HCT116 (cell line): ENCODE measurements around the gene AFAP1L1. TPM values are rescaled to one million over a fixed set of nuclear protein-coding genes. Genes with fewer than 3 reads are reported as not detected.

Experiments
- ATAC-seq: fragments of 200-7000 bp; cut with Tn5 transposase; 2 replicates; pipeline ENCODE4 v1.9.1; 2020; ENCODE audit warnings: mild to moderate bottlenecking, moderate library complexity
- BruUV-seq: library from RNA; stranded (reverse); fragments of 400-500 nt; replicated peaks from 2 replicates; lab custom pipeline; 2021; lab: Mats Ljungman, UMichigan
- CTCF ChIA-PET: fragments of 300-600 bp; sonication (Branson Sonifier 250); formaldehyde crosslinking; loops from one replicate; lab custom pipeline; 2021; ENCODE audit warnings: antibody characterized with exemption; lab: Charles Lee
- POLR2A ChIA-PET: fragments of 300-600, 350-600 bp; sonication (Branson Sonifier 250); formaldehyde crosslinking; loops from one replicate; lab custom pipeline; 2021; ENCODE audit warnings: antibody characterized with exemption; lab: Charles Lee
- RAD21 ChIA-PET, 2 experiments: fragments of 300-600 bp; sonication (Branson Sonifier 250); formaldehyde crosslinking; loops; one replicate each; lab custom pipeline; 2023; ENCODE audit warnings: low total read pairs in 2 of 2; ENCODE audit not compliant: uncharacterized antibody in 2 of 2, unreplicated experiment in 2 of 2, low non-redundant PET in 1 of 2; lab: Charles Lee
- DNase-seq: peaks from one replicate; pipeline ENCODE4 v3.0.0-alpha.2; 2010; ENCODE audit warnings: low read depth, low spot score
- H2AFZ ChIP-seq: fragments of 200-600 bp; shearing (Covaris generic), sonication (generic); 2 replicates; pipeline ENCODE4 v1.6.1; 2017; ENCODE audit warnings: low read depth, mixed run types, mixed read lengths, antibody characterized with exemption, low read length; ENCODE audit not compliant: poor library complexity, severe bottlenecking
- H3K27ac ChIP-seq: 2 replicates; pipeline ENCODE4 v1.5.1; 2012; ENCODE audit warnings: low read depth, low read length
- H3K27me3 ChIP-seq: fragments of 200-600 bp; sonication (generic); 2 replicates; pipeline ENCODE4 v1.6.1; 2016; ENCODE audit warnings: mixed run types, low read length, mixed read lengths; ENCODE audit not compliant: insufficient read depth
- H3K36me3 ChIP-seq, 2 experiments: fragments of 200-500 bp in 1 of 2; fragments of 200-600 bp in 1 of 2; sonication (Bioruptor generic) in 1 of 2; sonication (generic) in 1 of 2; 2 replicates each; pipeline versions ENCODE4 v1.5.1 to v1.6.1; 2014 to 2016; ENCODE audit warnings: low read length in 2 of 2, inconsistent platforms in 1 of 2, mixed read lengths in 1 of 2, mixed run types in 1 of 2; ENCODE audit not compliant: insufficient read depth in 2 of 2, control insufficient read depth in 1 of 2
- H3K4me1 ChIP-seq, 2 experiments: fragments of 200-600 bp in 1 of 2; sonication (generic) in 1 of 2; 2 replicates each; pipeline versions ENCODE4 v1.5.1 to v1.6.1; 2012 to 2017; ENCODE audit warnings: low read length in 2 of 2, inconsistent platforms in 1 of 2, mild to moderate bottlenecking in 1 of 2, mixed read lengths in 1 of 2, mixed run types in 1 of 2, moderate library complexity in 1 of 2; ENCODE audit not compliant: insufficient read depth in 2 of 2, control insufficient read depth in 1 of 2
- H3K4me2 ChIP-seq: fragments of 200-600 bp; sonication (generic); 2 replicates; pipeline ENCODE4 v1.6.1; 2017; ENCODE audit warnings: mixed run types, low read length, mixed read lengths
- H3K4me3 ChIP-seq, 2 experiments: fragments of 200-600 bp in 1 of 2; sonication (generic) in 1 of 2; replicated peaks in 1 of 2; 2 replicates each; pipeline ENCODE4 v1.5.1; 2011 to 2016; ENCODE audit warnings: low read length in 2 of 2, control low read depth in 1 of 2, low read depth in 1 of 2, mild to moderate bottlenecking in 1 of 2, mixed read lengths in 1 of 2, mixed run types in 1 of 2
- H3K79me2 ChIP-seq: fragments of 200-600 bp; sonication (generic); 2 replicates; pipeline ENCODE4 v1.6.1; 2017; ENCODE audit warnings: mild to moderate bottlenecking, mixed run types, low read length, moderate library complexity, mixed read lengths; ENCODE audit not compliant: insufficient read depth
- H3K9ac ChIP-seq: fragments of 200-600 bp; sonication (generic); 2 replicates; pipeline ENCODE4 v1.6.1; 2016; ENCODE audit warnings: low read length, mixed read lengths
- H3K9me2 ChIP-seq: fragments of 200-600 bp; sonication (generic), shearing (Covaris generic); 2 replicates; pipeline ENCODE4 v1.6.1; 2017; ENCODE audit warnings: mixed run types, mild to moderate bottlenecking, moderate library complexity; ENCODE audit not compliant: insufficient read depth
- H3K9me3 ChIP-seq, 2 experiments: fragments of 200-500 bp in 1 of 2; fragments of 200-600 bp in 1 of 2; sonication (Bioruptor generic) in 1 of 2; sonication (generic) in 1 of 2; 2 replicates each; pipeline ENCODE4 v1.6.1; 2014 to 2017; ENCODE audit warnings: low read length in 2 of 2, mixed read lengths in 2 of 2, inconsistent platforms in 1 of 2, low read depth in 1 of 2, mild to moderate bottlenecking in 1 of 2, mixed run types in 1 of 2, moderate library complexity in 1 of 2; ENCODE audit not compliant: control insufficient read depth in 1 of 2, insufficient read depth in 1 of 2
- H4K20me1 ChIP-seq: fragments of 200-600 bp; sonication (generic), shearing (Covaris generic); 2 replicates; pipeline ENCODE4 v1.6.1; 2017; ENCODE audit warnings: mixed run types, mild to moderate bottlenecking, moderate library complexity; ENCODE audit not compliant: insufficient read depth
- CEBPB ChIP-seq: IDR thresholded peaks from 2 replicates; pipeline ENCODE4 v1.6.1; 2012; ENCODE audit warnings: low read depth
- EGR1 ChIP-seq: IDR thresholded peaks from 2 replicates; pipeline ENCODE4 v1.6.1; 2012; ENCODE audit warnings: low read depth
- EZH2 ChIP-seq: fragments of 200-600 bp; sonication (generic); IDR thresholded peaks from 2 replicates; pipeline ENCODE4 v1.6.1; 2017; ENCODE audit warnings: antibody characterized with exemption, mixed run types
- JUND ChIP-seq: IDR thresholded peaks from 2 replicates; pipeline ENCODE4 v1.6.1; 2012
- POLR2A ChIP-seq: IDR thresholded peaks from 2 replicates; pipeline ENCODE4 v1.7.0; 2011; ENCODE audit warnings: borderline replicate concordance; ENCODE audit not compliant: insufficient read depth, insufficient read length; ENCODE audit errors: extremely low read depth
- POLR2AphosphoS5 ChIP-seq: IDR thresholded peaks from 2 replicates; pipeline ENCODE4 v1.6.1; 2011; ENCODE audit warnings: mild to moderate bottlenecking, low read depth, low read length, moderate library complexity
- SIN3A ChIP-seq: IDR thresholded peaks from 2 replicates; pipeline ENCODE4 v1.6.1; 2012; ENCODE audit warnings: low read depth
- SP1 ChIP-seq: IDR thresholded peaks from 2 replicates; pipeline ENCODE4 v1.6.1; 2012; ENCODE audit warnings: low read depth
- SRF ChIP-seq: IDR thresholded peaks from 2 replicates; pipeline ENCODE4 v1.6.1; 2012; ENCODE audit warnings: low read depth
- TCF7L2 ChIP-seq: IDR thresholded peaks from 2 replicates; pipeline ENCODE4 v1.7.0; 2011; ENCODE audit warnings: borderline replicate concordance, inconsistent platforms; ENCODE audit not compliant: insufficient read depth, insufficient read length; ENCODE audit errors: extremely low read depth
- YY1 ChIP-seq: IDR thresholded peaks from 2 replicates; pipeline ENCODE4 v1.6.1; 2011; ENCODE audit warnings: low read length, low read depth, moderate library complexity, mild to moderate bottlenecking; ENCODE audit not compliant: insufficient replicate concordance; ENCODE audit errors: extremely low read depth
- intact Hi-C: fragments of 100-400 bp; cut with micrococcal nuclease; formaldehyde crosslinking; loops from 2 replicates; pipeline ENCODE4 v1.10.0; 2022
- total RNA-seq: library from RNA; stranded (reverse); gene quantifications from one replicate; pipeline ENCODE4 v1.2.1, GENCODE V29; 2021; ENCODE audit not compliant: unreplicated experiment
- TF ChIP-seq, protein P1 (sequence below): IDR thresholded peaks from 2 replicates; pipeline ENCODE4 v1.6.1; 2012
- TF ChIP-seq, protein P2 (sequence below): IDR thresholded peaks from 2 replicates; pipeline ENCODE4 v1.6.1; 2011; ENCODE audit warnings: mild to moderate bottlenecking, low read length, moderate library complexity; ENCODE audit not compliant: insufficient replicate concordance; ENCODE audit errors: extremely low read depth
- TF ChIP-seq, protein P3 (sequence below): IDR thresholded peaks from 2 replicates; pipeline ENCODE4 v1.6.1; 2012

The AFAP1L1 gene
- total RNA-seq, 1 experiment from 2014 or later, result 4.3 TPM

DNA sequence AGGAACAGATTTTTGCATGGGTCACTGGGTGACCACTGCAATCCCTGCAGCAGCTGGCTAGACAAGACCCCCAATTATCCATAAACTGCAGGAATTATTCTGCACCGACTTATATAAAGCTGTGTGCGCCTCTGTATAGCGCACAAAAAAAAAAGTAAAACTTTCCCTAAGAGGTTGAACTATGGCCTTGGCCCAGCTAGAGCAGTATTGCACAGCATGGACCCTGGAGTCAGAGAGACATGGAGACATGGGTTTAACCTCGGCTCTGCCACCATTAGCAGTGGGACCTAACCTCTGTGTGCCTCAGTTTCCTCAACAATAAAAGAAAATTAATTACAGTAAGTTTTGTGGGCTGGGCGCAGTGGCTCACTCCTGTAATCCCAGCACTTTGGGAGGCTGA lies 56.5 kb downstream of the AFAP1L1 start:
- Histone ChIP-seq H3K36me3 (no peaks in the 10 kb centered on the region), H3K9me2 (no peaks in the 10 kb centered on the region), H3K27me3 (no peaks in the 10 kb centered on the region), H3K9ac (no peak overlapping the region), H3K4me1 (peaks cover 2 to 7% of the 10 kb centered on the region in 2 experiments; a peak in 3 of 4 replicates), H3K4me2 (no peak overlapping the region), H4K20me1 (no peaks in the 10 kb centered on the region), H3K27ac (no peak overlapping the region), H3K4me3 (no peak overlapping the region), H3K79me2 (no peaks in the 10 kb centered on the region), H3K9me3 (no peaks in the 10 kb centered on the region), H2AFZ (no peak overlapping the region)
- ChIA-PET RAD21 (no interaction called here), POLR2A (no interaction called here), CTCF (interaction anchor here (1.5 kb wide), 1 partner anchor 13 kb away, joined by 3 read pairs; no protein-coding TSS in a partner anchor)
- TF ChIP-seq, protein P1, sequence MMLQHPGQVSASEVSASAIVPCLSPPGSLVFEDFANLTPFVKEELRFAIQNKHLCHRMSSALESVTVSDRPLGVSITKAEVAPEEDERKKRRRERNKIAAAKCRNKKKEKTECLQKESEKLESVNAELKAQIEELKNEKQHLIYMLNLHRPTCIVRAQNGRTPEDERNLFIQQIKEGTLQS, result no peak
- TF ChIP-seq TCF7L2, result no peak
- TF ChIP-seq, protein P2, sequence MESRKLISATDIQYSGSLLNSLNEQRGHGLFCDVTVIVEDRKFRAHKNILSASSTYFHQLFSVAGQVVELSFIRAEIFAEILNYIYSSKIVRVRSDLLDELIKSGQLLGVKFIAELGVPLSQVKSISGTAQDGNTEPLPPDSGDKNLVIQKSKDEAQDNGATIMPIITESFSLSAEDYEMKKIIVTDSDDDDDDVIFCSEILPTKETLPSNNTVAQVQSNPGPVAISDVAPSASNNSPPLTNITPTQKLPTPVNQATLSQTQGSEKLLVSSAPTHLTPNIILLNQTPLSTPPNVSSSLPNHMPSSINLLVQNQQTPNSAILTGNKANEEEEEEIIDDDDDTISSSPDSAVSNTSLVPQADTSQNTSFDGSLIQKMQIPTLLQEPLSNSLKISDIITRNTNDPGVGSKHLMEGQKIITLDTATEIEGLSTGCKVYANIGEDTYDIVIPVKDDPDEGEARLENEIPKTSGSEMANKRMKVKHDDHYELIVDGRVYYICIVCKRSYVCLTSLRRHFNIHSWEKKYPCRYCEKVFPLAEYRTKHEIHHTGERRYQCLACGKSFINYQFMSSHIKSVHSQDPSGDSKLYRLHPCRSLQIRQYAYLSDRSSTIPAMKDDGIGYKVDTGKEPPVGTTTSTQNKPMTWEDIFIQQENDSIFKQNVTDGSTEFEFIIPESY, result no peak
- intact Hi-C loops, result no loop called here
- DNase-seq (no peak), ATAC-seq (no peak)
- BruUV-seq, result no TSS peak

DNA sequence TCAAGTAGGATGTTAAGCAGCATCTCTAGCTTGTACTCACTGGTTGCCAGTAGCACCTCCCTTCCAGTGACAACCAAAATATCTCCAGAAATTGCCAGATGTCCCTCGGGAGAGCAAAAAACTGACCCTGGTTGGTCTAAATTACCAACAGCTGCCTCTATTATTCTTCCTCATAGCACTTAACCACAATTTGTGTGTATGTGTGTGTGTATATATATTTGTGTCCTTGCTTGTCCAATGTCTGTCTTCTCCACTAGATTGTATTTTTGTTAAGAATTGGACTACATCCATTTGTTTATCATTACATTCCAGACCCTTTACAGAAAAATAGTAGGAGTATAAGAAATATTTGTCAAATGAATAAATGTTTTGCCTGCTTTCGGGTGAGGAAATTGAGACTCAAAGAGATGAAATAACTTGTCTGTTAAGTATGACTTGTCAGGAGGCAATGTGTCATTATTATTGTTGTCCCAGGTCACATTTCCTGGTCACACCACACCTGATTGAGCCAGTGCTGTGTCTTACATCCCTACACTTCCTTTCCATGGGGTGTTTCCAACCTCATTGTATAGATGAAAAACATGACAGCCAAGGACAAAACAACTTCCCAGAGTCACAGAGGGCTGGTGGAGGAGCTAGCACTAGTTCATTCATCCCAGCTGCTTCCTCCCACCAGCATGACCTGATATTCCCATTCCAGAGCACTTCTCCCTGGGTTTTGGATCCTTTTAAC lies 62.2 kb downstream of the AFAP1L1 start:
- POLR2A ChIA-PET, result no interaction called here
- H3K4me3 ChIP-seq, result no peak overlapping the region
- no peaks in the 10 kb centered on the region for H3K4me1 ChIP-seq
- H3K27ac ChIP-seq, result no peak overlapping the region
- H3K9me2 ChIP-seq, result no peaks in the 10 kb centered on the region
- no peaks in the 10 kb centered on the region for H3K36me3 ChIP-seq
- RAD21 ChIA-PET, result no interaction called here
- H3K9me3 ChIP-seq, result no peaks in the 10 kb centered on the region
- intact Hi-C loops, result no loop called here
- ATAC-seq (no peak), DNase-seq (no peak)
- H3K79me2 ChIP-seq, result no peaks in the 10 kb centered on the region
- no peaks in the 10 kb centered on the region for H3K27me3 ChIP-seq
- CTCF ChIA-PET, result no interaction called here
- no peaks in the 10 kb centered on the region for H4K20me1 ChIP-seq
- no peak overlapping the region for H3K9ac ChIP-seq
- no peak overlapping the region for H2AFZ ChIP-seq
- BruUV-seq, result no TSS peak
- no peak overlapping the region for H3K4me2 ChIP-seq
- TF ChIP-seq POLR2A, result no peak
- TF ChIP-seq EGR1, result no peak
- no peak for TF ChIP-seq SP1
- no peak for TF ChIP-seq CEBPB
- no peak for TF ChIP-seq SIN3A
- TF ChIP-seq JUND, result no peak
- TF ChIP-seq YY1, result no peak
- TF ChIP-seq, protein P3, sequence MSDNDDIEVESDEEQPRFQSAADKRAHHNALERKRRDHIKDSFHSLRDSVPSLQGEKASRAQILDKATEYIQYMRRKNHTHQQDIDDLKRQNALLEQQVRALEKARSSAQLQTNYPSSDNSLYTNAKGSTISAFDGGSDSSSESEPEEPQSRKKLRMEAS, result no peak
- TF ChIP-seq POLR2AphosphoS5, result no peak
- TF ChIP-seq SRF, result no peak
- TF ChIP-seq, protein P2, result no peak
- TF ChIP-seq EZH2, result no peak
